Measurements from ENCODE around the gene NDUFB6.
A peak's percentile ranks its signal among the peaks of the same experiment; 100 is the strongest.
"Not testable (repeated sequence)": the region's sequence is repeated elsewhere in the genome, so short reads cannot be mapped to it uniquely, and the experiment has no call there.

NDUFB6 gene

GRCh38 chr9:32570262-32570661, 2.7 kb downstream of the NDUFB6 start:
- no peak for DNase-seq (ENCODE audit: low read depth)

- no peak for DNase-seq (ENCODE audit: low read depth)
Measured at GRCh38 chr9:32566770-32567169, 6.2 kb downstream of the NDUFB6 start.

GRCh38 chr9:32565967-32566366, 7.0 kb downstream of the NDUFB6 start:
- no peak for DNase-seq (ENCODE audit: low read depth)

DNA sequence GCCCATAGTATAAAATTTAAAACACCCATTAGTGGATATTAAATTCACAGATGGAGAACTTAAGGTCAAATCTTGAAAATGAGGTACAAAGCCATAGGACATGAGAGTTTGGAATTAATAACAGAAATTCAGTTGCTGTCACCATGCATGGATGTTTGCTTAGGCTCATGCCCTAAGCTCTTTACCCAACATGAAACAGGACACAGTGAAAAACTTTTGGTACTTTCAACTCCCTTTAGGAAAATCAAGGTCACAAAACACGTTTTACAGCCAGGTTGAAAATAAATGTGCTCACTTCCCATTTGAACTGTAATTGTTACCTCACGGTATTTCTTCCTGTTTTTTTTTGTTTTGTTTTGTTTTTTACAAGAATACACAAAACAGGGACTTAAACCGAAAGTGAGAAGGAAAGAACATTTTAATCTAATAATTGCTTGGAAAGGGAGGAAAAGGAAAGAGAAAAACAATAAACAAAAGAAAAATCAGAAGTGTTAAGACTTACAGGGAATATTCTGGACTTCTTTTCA, 14.5 kb downstream of the NDUFB6 start:
- DNase-seq (ENCODE audit: low read depth): no peak

- no peak for DNase-seq (ENCODE audit: low read depth)
Measured at GRCh38 chr9:32554591-32554990, 18.4 kb downstream of the NDUFB6 start.

- no peak for DNase-seq (ENCODE audit: low read depth)
Measured at GRCh38 chr9:32554107-32554506, 18.9 kb downstream of the NDUFB6 start.

- DNase-seq (ENCODE audit: low read depth): peak; percentile 81
Measured at GRCh38 chr9:32552172-32552872, 20.6 kb downstream of the NDUFB6 start, which contains the start of the genes SMIM27 and TOPORS. Gene SMIM27 (plus strand): TSS chr9:32552327. CDS start chr9:32552435, 108 bp downstream. Gene TOPORS (minus strand): TSS chr9:32552586. CDS start chr9:32552436, 150 bp downstream.

DNA sequence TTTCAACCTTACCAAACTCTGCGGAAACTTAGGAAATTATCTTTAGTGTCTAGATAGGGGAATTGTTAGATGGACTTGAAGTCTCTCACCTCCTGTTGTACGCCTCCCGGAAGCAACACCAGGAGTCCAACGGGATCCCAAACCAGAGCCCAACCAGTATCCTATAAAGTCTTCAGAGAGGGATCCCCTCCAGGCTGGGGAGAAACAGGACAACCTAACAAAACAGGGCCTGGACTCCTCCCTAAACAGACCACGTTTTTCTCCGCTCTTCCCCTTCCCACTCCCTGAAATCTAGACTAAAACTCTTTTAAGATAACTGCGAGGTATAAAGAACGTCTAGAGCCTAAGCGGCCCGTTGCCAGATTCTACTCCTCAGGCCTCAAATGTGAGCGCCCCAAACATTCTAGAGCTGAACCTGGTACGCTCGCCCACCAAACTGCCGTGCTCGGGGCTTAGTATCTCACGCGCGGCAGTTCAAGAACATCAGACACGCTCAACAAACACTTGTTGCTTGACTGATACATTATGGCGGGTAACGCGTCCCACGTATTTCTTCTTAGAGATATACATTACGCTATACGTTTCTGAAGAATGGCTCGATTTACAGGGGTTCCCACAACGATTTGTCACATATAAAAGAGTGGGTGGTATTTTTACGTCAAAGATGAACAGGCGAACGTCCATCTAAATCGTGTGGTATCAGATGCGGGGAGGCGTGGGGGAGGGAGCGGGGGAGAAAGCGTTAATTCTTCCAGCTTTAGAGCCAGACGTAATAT, 21.5 kb downstream of the NDUFB6 start:
- no peak for DNase-seq (ENCODE audit: low read depth)

DNA sequence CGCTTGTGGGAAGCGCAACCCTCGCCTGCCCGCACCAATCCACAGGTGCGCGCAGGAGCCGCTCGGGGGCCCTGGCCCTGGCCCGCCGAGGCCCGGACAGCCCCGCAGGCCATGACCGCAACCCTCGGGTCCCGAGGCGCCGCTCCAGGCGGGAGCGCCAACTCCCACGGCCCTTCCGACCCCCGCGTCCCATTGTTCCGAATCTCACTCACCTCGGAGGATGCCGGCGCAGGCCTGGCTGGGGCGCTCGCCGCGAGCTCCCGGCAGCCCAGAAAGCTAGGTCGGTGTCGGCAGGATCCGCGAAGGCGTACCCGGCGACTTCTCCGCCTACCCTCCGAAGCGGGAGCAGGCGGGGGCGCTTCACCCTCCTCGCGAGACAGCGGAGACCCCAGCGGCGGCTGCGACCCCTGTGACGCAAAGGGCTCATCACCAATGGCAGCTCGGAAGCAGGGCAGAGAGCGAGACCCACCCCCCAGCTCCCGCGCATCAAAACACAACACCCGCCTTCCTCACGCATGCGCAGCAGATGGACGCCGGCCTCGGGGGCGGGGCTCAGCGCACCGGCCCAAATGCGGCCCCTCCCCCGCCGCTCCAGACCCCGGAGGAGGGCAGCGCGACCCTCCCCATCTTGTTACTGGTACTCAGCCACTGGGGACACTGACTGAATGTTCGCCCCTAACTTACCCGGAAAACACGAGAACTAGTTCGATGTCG, 22.2 kb downstream of the NDUFB6 start:
- DNase-seq (ENCODE audit: low read depth): peak; percentile 91

DNA sequence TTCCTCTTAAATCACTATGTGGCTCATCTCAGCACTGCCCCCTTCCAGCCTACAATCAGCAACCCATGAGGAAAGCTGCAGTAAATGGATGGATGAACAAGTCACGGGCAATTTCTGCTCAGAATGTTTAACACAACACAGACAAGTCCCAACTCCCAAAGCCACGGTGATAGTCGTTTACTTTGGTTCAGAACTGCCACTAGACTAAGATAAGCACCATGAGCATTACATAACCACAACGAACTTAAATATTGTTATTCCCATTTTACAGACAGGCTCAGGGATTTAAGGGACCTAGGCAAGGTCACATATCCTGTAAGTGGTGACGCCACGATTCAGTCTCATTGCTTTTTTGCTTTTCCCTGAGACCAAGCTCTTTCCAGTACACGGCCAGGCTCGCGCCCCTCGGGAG, 22.8 kb downstream of the NDUFB6 start:
- no peak for DNase-seq (ENCODE audit: low read depth)

- DNase-seq (ENCODE audit: low read depth): not testable (repeated sequence)
Measured at GRCh38 chr9:32548213-32548612, 24.7 kb downstream of the NDUFB6 start.

DNA sequence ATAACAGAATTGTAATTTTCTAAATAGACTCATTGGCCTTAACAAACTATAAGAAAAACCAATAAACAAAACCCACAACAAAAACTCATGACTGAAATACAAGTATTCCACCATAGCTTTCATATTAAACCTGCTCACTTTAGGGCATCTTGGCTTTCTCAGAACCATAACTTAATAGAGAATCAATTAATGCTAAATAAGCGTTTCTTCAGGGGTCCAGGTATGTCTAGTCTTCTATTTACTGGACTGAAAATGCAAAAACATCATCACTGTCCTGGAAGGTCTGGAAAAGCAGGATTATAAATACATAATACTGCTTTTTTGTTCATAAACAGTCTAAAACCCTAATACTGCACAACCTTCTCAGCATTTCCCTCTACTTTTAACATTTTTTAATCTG, 27.1 kb downstream of the NDUFB6 start:
- DNase-seq (ENCODE audit: low read depth): no peak

GRCh38 chr9:32543047-32543446, 29.9 kb downstream of the NDUFB6 start:
- no peak for DNase-seq (ENCODE audit: low read depth)

DNA sequence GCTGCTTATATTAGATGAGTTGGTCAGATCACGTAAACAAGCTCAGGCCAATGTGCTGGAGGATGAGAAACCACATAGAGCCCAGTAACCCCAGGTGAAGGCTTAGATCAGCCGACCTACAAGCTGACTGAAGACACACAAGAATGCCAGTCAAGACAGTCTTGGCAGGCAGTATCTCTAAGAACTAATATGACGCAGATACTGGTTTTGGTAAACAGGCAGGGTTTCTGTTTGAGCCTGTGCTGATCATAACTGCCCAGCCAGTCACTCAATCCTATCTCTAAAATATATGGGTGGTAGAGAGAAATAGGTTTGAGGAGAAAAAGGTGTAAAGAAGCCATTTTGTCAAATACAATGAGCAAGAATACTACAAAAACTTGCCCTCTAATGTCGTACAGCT, 39.1 kb downstream of the NDUFB6 start:
- no peak for DNase-seq (ENCODE audit: low read depth)

GRCh38 chr9:32533336-32533735, 39.6 kb downstream of the NDUFB6 start:
- DNase-seq (ENCODE audit: low read depth): no peak

GRCh38 chr9:32526707-32527048, 46.3 kb downstream of the NDUFB6 start:
- DNase-seq (ENCODE audit: low read depth): no peak

DNA sequence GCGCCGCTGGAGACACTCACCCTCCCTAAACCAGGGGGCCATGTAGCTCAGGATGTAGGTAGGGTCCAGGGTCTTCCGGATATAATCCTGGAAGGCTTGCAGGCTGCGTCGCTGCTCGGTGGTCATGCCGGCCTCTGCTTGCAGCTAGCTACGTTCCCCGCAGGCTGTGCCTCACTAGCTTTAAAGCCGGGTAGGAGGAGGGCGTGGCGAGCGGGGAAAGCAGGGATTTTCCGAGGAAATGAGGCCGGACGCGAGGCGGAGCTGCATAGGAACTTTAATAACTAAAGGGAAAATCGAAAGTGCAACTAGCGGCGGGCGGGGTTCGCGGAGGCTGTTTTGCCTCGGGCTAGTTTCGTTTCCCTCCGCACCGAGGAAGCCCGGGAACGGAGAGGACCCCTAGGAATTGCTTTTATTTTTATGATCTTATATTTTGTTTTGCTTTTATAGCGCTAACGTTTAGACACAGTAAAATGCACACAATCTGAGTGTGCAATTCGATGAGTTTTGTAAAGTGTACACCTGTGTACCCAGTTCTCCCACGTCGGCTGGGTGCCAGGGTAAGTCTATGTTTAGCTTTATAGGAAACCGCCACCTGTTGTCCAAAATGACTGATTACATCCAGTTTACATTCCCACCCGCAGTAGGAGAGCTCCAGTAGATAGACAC, 46.8 kb downstream of the NDUFB6 start, which contains the start of gene RIGI:
Gene RIGI, minus strand, starts transcription at position 156 of the 666 bp plus-strand sequence. Its CDS starts 30 bp downstream, at position 126.
- DNase-seq (ENCODE audit: low read depth): peak; percentile 63

DNA sequence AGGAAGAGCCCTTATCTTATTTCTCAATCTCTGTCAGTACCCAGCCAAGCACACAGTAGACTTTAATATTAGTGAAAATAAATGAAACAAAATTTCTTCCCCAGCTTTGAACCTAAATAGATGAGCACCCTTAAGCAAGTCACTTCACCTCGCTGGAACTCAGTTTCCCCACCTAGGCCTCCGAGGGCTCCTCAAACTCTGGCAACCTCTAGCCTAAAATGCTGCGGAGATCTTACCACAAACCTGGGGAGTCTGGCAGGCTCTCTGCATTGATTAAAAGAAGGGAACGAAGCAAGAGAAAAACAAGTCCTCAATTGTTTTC, 47.3 kb downstream of the NDUFB6 start:
- DNase-seq (ENCODE audit: low read depth): no peak

DNA sequence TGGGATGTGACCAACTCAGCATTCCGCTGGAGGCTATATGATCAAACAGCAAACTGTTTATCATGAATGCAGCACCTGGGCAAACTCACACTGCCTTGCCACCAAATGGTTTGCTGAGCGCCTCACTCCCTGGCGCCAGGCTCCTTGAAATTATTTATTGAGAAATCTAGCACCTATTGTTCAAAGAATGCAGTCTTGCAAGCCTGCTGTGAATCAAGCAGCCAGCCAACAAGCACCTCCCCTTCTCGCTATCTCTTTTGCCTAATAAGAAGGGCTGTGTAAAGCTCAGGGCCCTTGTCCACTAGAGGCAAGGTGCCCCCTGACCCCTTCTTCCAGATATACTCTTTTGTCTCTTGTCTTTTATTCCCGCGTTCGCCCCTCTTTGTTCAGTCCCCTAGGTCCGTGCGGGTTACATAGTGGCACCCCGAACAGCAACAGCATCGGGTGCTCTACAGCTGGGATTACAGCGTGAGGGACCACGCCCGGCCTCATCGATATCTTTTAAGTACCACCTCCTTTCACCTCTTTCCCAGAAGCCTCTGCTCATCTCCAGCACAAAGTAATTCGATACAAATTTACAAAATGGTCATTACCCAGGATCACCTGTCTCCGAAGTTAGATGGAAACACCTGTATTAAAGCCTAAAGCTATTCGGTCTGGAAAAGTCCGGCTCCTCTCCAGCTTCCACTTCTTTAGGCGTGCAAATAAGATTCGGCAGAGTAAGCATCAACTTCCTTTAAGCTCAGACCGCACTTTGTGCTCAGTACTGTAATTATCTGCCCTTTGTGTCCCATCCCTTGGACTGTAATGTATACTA, 47.9 kb downstream of the NDUFB6 start:
- DNase-seq (ENCODE audit: low read depth): no peak

GRCh38 chr9:32524558-32524891, 48.4 kb downstream of the NDUFB6 start:
- not testable (repeated sequence) for DNase-seq (ENCODE audit: low read depth)

DNA sequence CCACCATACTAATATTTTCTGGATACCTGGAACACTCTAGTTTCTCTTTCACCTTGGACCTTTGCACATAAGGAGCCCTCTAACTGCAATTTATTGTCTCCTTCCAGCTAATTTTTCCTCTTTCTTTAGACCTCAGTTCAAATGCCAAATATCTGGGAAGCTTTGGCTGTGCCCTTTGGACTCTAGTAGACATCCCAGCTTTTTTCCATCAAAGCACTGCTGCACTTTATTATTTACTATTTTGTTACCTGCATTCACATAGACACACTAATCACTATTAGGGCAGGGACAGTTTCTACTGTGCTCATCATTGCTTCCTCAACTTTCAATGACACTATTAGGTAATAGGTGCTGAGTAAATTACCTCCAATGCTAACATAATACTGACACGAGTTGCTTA, 49.0 kb downstream of the NDUFB6 start:
- no peak for DNase-seq (ENCODE audit: low read depth)

All from activated T-helper 1 cell treated with Interleukin-2 at 50 U/mL for 16 hours (primary cell).